Stimulated activated CD4-positive, alpha-beta T cell treated with anti-CD3 and anti-CD28 coated beads, Interleukin-1b, Interleukin-23, amount 100 ng/mL, for 48 hours (primary cell): ENCODE data around the gene GZMA.

Experiments used
- DNase-seq: peaks from one replicate; pipeline ENCODE4 v3.0.0-alpha.2; 2020

GZMA gene

GRCh38 chr5:55110217-55110616, 7.8 kb downstream of the GZMA start:
- no peak for DNase-seq

DNA sequence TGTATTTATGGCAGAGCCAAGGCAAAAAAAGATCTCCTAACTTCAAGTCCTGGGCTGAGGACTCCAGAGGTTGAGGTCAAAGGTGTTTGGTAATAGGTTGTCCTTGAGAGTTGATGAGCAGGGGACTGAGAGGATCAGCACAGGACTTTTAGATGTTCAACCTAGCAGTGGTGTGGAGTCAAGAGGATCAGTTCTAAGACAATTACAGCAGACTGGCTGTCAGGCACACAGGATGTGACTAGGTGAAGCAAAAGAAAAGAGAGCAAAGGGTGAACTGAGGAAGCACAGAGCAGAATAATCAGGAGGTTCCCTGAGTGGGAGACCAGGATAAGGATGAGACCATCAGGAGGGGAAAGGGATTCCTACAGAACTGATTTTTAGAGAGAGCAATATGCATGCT, 10.9 kb downstream of the GZMA start:
- no peak for DNase-seq

DNA sequence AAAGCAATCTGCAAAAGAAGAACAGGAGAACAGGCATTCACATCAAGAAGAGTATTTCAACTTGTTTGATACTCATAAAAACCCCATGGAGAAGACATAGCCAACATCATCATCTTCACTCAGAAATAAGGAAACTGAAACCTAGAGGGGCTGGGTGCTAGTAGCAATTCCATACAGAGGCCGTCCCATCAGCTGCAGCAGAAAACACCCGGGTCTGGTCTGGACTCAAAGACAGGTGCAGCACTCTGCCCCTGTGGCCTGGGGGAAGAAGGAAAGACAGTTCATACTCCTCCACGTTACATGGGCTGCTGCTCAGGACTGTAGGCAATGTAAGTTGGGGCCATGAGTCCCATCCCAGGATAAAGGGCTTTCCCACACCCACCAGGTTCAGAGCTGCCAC, 11.6 kb downstream of the GZMA start:
- DNase-seq = no peak

- no peak for DNase-seq
Measured at GRCh38 chr5:55123365-55123764, 20.9 kb downstream of the GZMA start.

- DNase-seq = no peak
Measured at GRCh38 chr5:55134053-55134722, 31.7 kb downstream of the GZMA start.

DNA sequence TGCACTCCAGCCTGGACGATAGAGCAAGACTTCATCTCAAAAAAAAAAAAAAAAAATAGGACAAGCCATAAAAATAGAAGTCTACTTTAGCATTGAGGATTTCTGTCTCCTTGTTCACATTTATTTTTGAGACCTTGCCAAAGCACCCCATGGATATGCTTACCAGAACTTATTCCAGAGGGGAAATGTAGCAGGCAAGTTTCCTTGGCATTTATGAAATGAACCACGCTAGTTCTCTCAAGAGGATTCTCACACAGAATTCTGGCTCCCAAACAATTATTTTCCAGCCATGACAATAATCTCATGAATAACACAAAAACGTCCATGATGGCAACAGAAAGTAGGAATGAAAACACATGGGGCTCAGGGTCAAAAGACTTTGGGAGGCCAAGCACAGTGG, 34.1 kb downstream of the GZMA start:
- no peak for DNase-seq

DNA sequence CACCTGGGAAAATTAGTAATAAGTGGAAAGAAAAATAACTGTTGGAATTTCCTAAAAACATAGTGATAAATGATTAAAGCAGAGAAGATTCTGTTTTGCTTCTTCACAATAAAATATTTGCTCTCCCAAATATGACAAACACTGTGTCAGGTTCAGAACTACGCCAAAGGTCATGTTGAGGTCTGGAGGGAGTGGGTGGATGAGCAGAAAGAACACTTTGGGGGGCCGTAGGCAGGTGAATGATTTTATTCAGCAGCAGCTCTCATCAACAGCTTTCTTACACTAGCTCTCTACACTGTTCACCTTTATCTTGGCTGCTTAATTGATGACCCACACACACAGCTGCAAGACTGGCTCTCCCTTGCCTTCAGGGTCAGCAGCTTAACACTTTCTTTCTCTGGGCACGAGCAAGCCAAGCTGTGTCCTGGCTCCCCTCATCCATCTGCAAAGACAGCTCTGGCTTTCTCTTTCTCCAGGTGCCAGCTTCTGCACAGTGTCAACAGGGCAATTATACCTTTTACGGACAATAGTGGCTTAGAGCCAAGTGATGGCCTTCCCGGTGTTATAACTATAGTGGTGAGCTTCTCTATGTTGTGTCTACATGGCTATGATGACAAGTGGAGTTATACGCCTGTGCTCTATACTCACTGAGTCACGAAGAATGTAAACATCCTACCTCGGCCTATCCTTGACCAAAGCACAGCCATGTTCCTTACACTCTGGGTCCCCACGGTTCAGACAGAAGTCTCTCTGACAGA, 38.6 kb downstream of the GZMA start:
- DNase-seq = no peak

- DNase-seq = peak; percentile 11
Measured at GRCh38 chr5:55141945-55142690, 39.7 kb downstream of the GZMA start.

GRCh38 chr5:55143624-55144023, 41.2 kb downstream of the GZMA start:
- DNase-seq = no peak

DNA sequence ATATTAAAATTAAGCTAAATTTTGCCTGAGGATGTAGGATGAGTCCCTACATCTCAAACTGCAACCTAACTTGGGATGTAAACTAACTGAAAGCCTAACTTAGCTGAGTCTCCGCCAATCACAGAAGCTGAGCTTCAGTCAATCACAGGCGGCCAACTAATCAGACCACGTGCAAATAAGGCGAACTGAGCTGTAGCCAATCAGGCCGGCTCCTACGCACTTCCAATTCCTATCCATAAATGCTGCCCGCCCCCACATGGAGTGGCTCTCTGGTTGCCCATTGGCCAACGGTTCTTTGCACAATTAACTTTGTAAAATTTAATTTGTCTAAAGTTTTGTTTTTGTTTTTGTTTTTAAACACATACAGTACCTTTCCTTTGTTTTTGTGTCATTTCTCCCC, 43.6 kb downstream of the GZMA start:
- DNase-seq = no peak

DNA sequence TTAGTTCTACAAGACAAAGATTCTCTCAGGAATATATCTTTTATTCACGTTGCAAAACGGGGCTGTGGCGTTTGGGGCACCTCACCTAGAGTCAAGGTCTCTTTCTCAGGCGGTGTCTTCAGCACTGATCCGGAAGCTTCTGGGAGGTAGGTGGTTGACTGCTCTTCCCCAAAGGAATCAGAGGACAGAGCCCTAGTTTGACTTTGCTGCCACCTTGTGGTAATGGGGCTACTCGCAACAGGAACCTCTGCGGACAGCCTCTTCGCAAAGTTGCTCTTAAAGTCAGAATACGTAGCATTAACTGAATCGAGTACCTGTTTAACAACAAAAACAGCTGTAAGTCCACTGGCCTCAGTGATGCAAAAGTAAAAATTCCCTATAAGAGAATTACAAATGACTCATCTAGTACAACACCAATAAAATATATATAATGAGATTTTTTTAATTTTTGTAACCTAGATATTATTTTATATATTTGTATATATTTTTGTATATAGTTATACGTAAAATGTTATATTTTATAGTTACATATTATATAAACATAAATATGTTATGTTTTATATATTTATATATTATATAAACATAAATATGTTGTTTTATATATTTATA, 44.2 kb downstream of the GZMA start:
- peak; percentile 81 for DNase-seq

DNA sequence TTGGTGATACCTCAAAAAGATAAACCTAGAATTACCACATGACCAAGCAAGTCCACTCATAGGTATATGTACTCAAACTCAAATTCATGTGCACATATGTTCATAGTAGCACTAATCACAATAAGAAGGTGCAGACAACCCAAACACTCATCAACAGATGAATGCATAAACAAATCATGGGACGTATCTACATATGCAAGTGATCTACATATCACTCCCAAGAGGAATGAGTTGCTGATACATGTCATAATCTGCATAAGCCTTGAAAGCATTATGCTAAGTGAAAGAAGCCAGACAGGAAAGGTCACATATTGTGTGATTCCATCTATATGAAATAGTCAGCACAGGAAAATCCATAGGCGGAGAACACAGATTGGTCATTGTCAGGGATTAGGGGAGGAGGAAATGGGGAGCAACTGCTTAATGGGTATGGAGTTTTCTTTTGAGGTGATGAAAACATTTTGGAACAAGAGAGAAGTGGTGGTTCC, 46.9 kb downstream of the GZMA start:
- no peak for DNase-seq

GRCh38 chr5:55151923-55152842, 49.7 kb downstream of the GZMA start:
- DNase-seq = no peak

- DNase-seq = no peak
Measured at GRCh38 chr5:55154873-55155272, 52.4 kb downstream of the GZMA start.
